GM11168 (cell line): ENCODE data around the gene TRIM75.
"Not testable (repeated sequence)": the region's sequence is repeated elsewhere in the genome, so short reads cannot be mapped to it uniquely, and the experiment has no call there.

Experiments
- in situ Hi-C: fragments of 300-500 bp; cut with MboI; formaldehyde crosslinking; loops from one replicate; pipeline ENCODE4 v1.12.0; 2022; ENCODE audit warnings: low sequenced_read_pairs; ENCODE audit not compliant: unreplicated experiment

Gene TRIM75

DNA sequence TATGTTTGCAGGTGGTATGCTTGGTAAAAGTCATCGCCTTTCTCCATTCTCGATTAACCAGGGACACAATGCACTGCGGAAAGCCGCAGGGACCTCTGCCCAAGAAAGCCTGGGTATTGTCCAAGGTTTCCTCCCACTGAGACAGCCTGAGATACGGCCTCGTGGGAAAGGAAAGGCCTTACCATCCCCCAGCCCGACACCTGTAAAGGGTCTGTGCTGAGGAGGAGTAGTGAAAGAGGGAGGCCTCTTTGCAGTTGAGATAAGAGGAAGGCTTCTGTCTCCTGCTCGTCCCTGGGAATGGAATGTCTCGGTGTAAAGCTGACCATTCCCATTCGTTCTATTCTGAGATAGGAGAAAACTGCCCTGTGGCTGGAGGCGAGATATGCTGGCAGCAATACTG is 19.7 kb downstream of the TRIM75 start:
- in situ Hi-C loops: not testable (repeated sequence)

DNA sequence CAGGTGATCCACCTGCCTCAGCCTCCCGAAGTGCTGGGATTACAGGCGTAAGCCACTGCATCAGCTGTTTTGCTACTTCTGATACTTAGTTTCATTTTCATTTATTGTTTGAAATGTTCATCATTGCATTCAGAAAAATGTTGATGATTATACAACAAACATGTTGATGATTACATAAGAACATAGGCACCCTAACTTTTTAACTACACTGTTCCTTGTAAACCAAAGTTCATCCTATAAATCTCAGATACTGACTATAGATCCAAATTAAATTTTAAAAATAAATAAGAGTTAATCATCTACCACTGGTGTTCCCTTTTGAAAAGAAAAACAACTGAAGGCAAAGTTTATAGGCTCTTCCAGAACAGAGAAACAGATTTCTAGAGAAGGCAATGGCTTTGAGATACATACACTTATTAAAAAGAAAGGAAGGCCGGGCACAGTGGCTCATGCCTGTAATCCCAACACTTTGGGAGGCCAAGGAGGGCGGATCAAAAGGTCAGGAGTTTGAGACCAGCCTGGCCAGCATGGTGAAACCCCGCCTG is 23.4 kb downstream of the TRIM75 start:
- in situ Hi-C loops: loop anchor here (25.0 kb wide), 1 partner anchor 290 kb away; no protein-coding TSS in a partner anchor

DNA sequence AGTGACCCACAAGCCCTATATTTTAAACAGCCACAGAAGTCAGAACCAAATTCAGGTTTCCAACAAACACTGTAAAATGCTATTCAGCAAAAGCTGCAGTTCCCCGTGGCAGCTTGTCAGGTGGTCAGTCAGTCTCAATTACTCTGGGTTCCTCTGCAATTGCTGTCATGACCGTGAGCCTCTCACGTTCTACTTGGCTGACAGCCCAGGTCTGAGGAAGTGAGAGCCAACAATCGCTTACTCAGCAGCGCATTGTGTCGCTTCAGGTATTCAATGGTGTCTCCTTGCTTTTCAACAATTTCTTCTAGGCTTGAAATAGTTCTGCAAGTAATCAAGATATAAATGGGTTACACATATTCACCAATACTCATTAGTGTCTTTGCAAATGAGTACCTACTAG is 25.8 kb downstream of the TRIM75 start:
- in situ Hi-C loops: loop anchor here (25.0 kb wide), 1 partner anchor 292 kb away; no protein-coding TSS in a partner anchor

DNA sequence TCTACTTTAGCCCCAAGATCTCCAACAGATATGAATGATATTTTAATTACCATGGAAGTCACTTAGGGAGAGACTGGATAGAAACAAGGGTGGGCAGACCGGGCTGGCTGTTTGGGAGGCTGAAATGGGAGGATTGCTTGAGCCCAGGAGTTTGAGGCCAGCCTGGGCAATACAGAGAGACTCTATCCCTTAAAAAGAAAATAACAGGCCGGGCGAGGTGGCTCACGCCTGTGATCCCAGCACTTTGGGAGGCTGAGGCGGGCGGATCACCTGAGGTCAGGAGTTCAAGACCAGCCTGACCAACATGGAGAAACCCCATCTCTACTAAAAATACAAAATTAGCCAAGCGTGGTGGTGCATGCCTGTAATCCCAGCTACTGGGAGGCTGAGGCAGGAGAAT is 31.1 kb downstream of the TRIM75 start:
- in situ Hi-C loops: loop anchor here (25.0 kb wide), 1 partner anchor 297 kb away; no protein-coding TSS in a partner anchor

DNA sequence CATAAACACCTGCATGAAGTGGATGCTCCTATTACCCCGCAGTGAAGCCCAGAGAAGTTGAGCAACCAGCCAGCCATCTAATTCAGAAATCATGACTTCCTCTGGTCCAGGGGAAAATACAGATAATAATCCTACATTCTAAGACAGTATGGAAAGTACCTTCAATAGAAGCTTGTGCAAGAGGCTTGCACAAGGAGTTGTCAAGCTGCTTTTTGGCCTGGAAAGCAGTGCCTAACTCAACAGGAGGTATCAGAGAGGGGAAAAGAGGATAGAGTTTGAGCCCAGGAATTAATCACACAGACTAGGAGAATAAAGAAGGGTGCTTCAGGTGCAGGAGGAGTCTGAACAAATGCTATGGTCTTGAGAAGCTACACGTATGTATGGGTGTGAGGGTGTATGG is 32.3 kb downstream of the TRIM75 start:
- in situ Hi-C loops: loop anchor here (25.0 kb wide), 1 partner anchor 299 kb away; no protein-coding TSS in a partner anchor

DNA sequence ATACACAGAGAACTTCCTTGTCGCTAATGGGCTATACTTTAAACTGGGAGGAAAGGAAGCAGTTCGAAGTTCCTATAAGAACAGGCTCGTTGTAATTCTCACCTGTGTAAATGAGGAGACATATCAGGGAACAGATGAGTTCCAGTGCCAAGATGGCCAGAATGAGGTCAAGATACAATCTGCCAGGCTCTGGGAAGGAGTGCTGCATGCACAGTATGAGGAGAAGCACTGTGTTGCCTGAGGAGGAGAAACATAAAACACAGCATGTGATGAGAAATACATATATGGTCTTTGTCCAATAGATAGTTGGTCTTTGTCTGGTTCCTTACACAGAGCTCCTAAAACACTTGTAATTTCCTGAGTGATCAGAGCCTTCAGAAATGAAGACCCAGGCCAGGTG is 34.7 kb downstream of the TRIM75 start:
- in situ Hi-C loops: loop anchor here (25.0 kb wide), 1 partner anchor 301 kb away; no protein-coding TSS in a partner anchor

DNA sequence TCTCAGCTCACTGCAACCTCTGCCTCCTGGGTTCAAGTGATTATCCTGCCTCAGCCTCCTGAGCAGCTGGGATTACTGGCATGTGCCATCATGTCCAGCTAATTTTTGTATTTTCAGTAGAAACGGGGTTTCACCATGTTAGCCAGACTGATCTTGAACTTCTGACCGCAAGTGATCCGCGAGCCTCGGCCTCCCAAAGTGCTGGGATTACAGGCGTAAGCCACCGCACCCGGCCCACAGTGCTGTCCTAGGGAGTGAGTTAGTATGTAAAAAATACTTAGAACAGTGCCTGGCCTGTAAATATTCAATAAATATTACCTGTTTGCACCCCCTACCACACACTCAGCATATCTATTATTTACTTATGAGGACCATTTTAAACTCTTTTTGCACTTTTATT is 38.5 kb downstream of the TRIM75 start:
- in situ Hi-C loops: loop anchor here (25.0 kb wide), 1 partner anchor 305 kb away; no protein-coding TSS in a partner anchor

DNA sequence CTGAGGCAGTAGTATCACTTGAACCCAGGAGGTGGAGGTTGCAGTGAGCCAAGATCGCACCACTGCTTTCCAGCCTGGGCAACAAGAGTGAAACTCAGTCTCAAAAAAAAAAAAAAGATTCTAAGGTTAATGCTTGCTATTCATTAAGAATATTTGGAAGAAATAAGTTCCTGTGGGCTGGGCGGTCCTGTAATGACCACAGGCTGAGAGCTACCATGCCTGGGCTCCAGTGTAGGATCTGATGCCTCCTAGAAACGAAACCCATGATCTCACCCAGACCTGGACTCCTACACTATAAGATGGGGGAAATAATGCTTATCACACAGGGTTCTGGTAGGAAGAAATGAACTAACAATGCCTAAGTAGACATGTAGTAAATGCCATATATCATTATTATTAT is 41.2 kb downstream of the TRIM75 start:
- in situ Hi-C loops: loop anchor here (25.0 kb wide), 1 partner anchor 308 kb away; no protein-coding TSS in a partner anchor

DNA sequence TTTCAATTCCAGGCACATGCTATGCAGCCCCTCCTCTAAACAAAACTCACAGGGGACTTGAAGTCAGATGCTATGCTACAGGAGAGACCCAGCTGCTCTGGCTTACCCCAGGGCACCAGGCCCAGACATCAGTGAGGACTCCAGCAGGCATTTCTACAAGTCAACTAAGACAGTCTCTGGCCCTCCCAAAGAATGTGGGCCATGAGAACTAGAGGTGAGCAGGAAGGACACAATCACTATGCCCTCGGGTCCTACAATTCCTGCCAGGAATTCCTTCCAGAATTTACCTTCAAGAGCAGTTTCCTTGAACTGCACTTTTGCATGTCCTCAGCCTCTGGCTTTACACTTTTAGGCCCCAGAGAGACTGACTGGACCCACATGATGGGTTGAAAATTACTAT is 41.6 kb downstream of the TRIM75 start:
- in situ Hi-C loops: loop anchor here (25.0 kb wide), 1 partner anchor 308 kb away; no protein-coding TSS in a partner anchor

DNA sequence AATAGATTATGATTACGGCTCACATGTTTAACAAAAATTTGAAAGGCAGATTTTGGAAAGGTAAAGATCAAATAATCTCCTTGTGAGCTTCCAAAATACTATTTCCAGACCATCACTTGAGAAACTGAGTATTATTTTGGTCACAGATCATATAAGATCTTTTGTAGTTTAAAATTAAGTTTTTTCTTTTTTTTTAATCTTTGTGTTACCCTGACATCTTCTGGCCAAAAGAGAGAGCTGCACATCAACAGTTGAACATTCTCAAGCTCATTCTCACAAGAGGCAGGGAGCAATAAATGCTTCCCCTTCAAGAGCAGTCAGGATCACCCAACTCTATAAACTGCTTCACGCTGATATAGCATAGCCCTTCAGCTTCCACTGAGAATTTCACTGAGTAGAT is 43.1 kb downstream of the TRIM75 start:
- in situ Hi-C loops: loop anchor here (25.0 kb wide), 1 partner anchor 309 kb away; no protein-coding TSS in a partner anchor

DNA sequence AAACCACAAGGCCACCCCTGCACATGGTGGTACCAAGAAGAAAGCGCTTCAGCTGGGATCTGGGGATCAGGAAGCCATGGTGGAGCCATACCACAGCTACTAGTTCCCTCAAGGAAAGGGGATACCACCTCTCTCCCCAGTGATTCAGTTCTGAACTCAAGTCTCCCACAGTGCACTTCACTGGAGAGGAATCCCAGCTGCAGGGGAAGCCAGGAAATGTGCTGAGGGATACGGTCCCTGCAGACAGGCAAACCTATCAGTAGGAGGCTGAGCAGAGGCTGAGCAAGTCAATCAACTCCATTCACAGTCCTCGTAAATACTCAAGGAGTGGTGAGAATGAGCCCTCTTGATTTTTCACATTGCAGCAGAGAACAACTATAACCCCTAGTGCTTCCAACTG is 48.0 kb downstream of the TRIM75 start:
- in situ Hi-C loops: no loop called here

DNA sequence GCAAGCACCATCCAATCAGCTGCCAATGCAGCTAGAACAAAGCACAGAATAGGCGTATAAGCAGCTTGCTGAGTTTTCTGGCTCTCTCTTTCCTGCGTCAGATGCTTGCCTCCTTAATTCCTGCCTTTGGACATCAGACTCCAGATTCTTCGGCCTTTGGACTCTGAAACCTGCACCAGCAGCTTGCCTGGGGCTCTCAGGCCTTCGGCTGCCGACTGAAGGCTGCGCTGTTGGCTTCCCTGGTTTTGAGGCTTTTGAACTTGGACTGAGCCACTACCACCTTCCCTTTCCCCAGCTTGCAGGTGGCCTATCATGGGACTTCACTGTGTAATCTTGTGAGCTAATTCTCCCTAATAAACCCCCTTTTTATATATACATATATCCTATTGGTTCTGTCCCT is 52.9 kb downstream of the TRIM75 start:
- in situ Hi-C loops: no loop called here
